Colonic mucosa (tissue), 4 donors: ENCODE measurements around the gene EFCAB12. TPM values are rescaled to one million over a fixed set of nuclear protein-coding genes. Genes with fewer than 3 reads are reported as not detected.

Source experiments
- DNase-seq: peaks from one replicate; pipeline ENCODE4 v3.0.0-alpha.2; 2020
- H3K27ac ChIP-seq: fragments of 200-600 bp; one replicate; pipeline ENCODE4 v1.8.0; 2021
- H3K27me3 ChIP-seq: fragments of 200-600 bp; one replicate; pipeline ENCODE4 v1.8.0; 2021
- H3K36me3 ChIP-seq: fragments of 200-600 bp; one replicate; pipeline ENCODE4 v1.8.0; 2021
- H3K4me1 ChIP-seq: fragments of 200-600 bp; one replicate; pipeline ENCODE4 v1.8.0; 2021; ENCODE audit warnings: mild to moderate bottlenecking
- H3K4me3 ChIP-seq: fragments of 200-600 bp; one replicate; pipeline ENCODE4 v1.8.0; 2021
- H3K9ac ChIP-seq, 2 donors: one replicate each; pipeline ENCODE4 v1.7.0; 2013; ENCODE audit warnings: control low read depth in 2 of 2, low read depth in 2 of 2, low read length in 2 of 2
- H3K9me3 ChIP-seq: fragments of 200-600 bp; one replicate; pipeline ENCODE4 v1.8.0; 2021
- CTCF ChIP-seq: fragments of 200-600 bp; IDR thresholded peaks from one replicate; pipeline ENCODE4 v1.8.0; 2022; ENCODE audit warnings: antibody characterized with exemption, mild to moderate bottlenecking
- intact Hi-C: fragments of 100-400 bp; cut with DNase I; formaldehyde crosslinking; loops from one replicate; pipeline ENCODE4 v1.14.1; 2022
- total RNA-seq, 2 donors: library from RNA; stranded (reverse); fragmentation: NEBNext Ultra II Directional in 1 of 2; extraction: Animal tissue kit (Norgen Biotek cat#: 25700) in 1 of 2; gene quantifications; one replicate each; pipeline ENCODE4 v1.2.1, GENCODE V29; 2021
- donor health status: healthy.
- donor health status: DM: no; HTN: no; CAD: no.
- donor health status: DM: no; HTN: no; CAD: no.

Gene EFCAB12
- total RNA-seq, 2 donors from 2014 or later, result 0.16 to 0.47 TPM

- H3K27ac ChIP-seq, result peak overlapping the region; percentile 85
- intact Hi-C loops, result no loop called here
- no peaks in the 10 kb centered on the region for H3K36me3 ChIP-seq
- peaks cover 7% of the 10 kb centered on the region for H3K4me1 ChIP-seq
- H3K4me3 ChIP-seq, result peak overlapping the region; percentile 78
- H3K9ac ChIP-seq, result peak overlapping the region; percentile 81 to 82
- H3K9me3 ChIP-seq, result no peaks in the 10 kb centered on the region
- no peak for TF ChIP-seq CTCF
- H3K27me3 ChIP-seq, result no peaks in the 10 kb centered on the region
- DNase-seq, result no peak
These were observed 12.3 kb upstream of the EFCAB12 start for GRCh38 chr3:129440618-129441190.

- no peaks in the 10 kb centered on the region for H3K27me3 ChIP-seq
These were observed 11.6 kb upstream of the EFCAB12 start, which contains the start of the genes IFT122 and MBD4 for GRCh38 chr3:129439817-129440617. IFT122 (plus strand) TSS chr3:129440224; CDS start chr3:129440331, 107 bp downstream. MBD4 (minus strand) TSS chr3:129439948; CDS start chr3:129439833, 115 bp downstream.

GRCh38 chr3:129439226-129439816 lies 10.9 kb upstream of the EFCAB12 start:
- no peaks in the 10 kb centered on the region for H3K27me3 ChIP-seq
- no peaks in the 10 kb centered on the region for H3K36me3 ChIP-seq
- peaks cover 7% of the 10 kb centered on the region for H3K4me1 ChIP-seq
- intact Hi-C loops, result no loop called here
- DNase-seq, result peak; percentile 64
- no peak for TF ChIP-seq CTCF
- H3K9me3 ChIP-seq, result no peaks in the 10 kb centered on the region
- peak overlapping the region; percentile 85 for H3K27ac ChIP-seq
- H3K9ac ChIP-seq, result peak overlapping the region; percentile 94 to 95
- H3K4me3 ChIP-seq, result peak overlapping the region; percentile 78

More at GRCh38 chr3:129439817-129440617, 11.6 kb upstream of the EFCAB12 start, which contains the start of the genes IFT122 and MBD4:
- H3K9ac ChIP-seq, result peak within 1 kb of the TSS; percentile 94 to 95
- no peaks in the 10 kb centered on the region for H3K9me3 ChIP-seq
- H3K4me1 ChIP-seq, result peaks cover 7% of the 10 kb centered on the region
- intact Hi-C loops, result no loop called here
- peak; percentile 98 for DNase-seq
- TF ChIP-seq CTCF, result no peak
- no peaks in the 10 kb centered on the region for H3K36me3 ChIP-seq
- peak within 1 kb of the TSS; percentile 78 for H3K4me3 ChIP-seq
- peak within 1 kb of the TSS; percentile 85 for H3K27ac ChIP-seq

GRCh38 chr3:129435367-129435766 lies 6.9 kb upstream of the EFCAB12 start:
- Histone ChIP-seq H3K36me3 (no peaks in the 10 kb centered on the region), H3K9ac (no peak overlapping the region), H3K9me3 (no peaks in the 10 kb centered on the region), H3K4me3 (no peak overlapping the region), H3K4me1 (no peaks in the 10 kb centered on the region), H3K27me3 (no peaks in the 10 kb centered on the region), H3K27ac (no peak overlapping the region)
- DNase-seq, result no peak
- TF ChIP-seq CTCF, result no peak
- intact Hi-C loops, result no loop called here

- H3K9ac ChIP-seq, result no peak overlapping the region
- H3K27me3 ChIP-seq, result no peaks in the 10 kb centered on the region
- no peak for TF ChIP-seq CTCF
- H3K4me3 ChIP-seq, result no peak overlapping the region
- no peaks in the 10 kb centered on the region for H3K4me1 ChIP-seq
- intact Hi-C loops, result no loop called here
- no peak overlapping the region for H3K27ac ChIP-seq
- DNase-seq, result no peak
- no peaks in the 10 kb centered on the region for H3K9me3 ChIP-seq
- no peaks in the 10 kb centered on the region for H3K36me3 ChIP-seq
These were observed 5.7 kb upstream of the EFCAB12 start for GRCh38 chr3:129434140-129434539.
